ENCODE measurements around the gene MRPL21.
A peak's percentile ranks its signal among the peaks of the same experiment; 100 is the strongest.

The MRPL21 gene

GRCh38 chr11:68934666-68935065 is 31.0 kb upstream of the MRPL21 start:
- no peak for DNase-seq

GRCh38 chr11:68934321-68934645 is 30.7 kb upstream of the MRPL21 start:
- no peak for DNase-seq

- DNase-seq: no peak
Observed at GRCh38 chr11:68933605-68934320, 30.1 kb upstream of the MRPL21 start.

- DNase-seq: no peak
Observed at GRCh38 chr11:68932933-68933577, 29.4 kb upstream of the MRPL21 start.

GRCh38 chr11:68932358-68932757 is 28.7 kb upstream of the MRPL21 start:
- DNase-seq: no peak

GRCh38 chr11:68931911-68932310 is 28.3 kb upstream of the MRPL21 start:
- no peak for DNase-seq

- DNase-seq: no peak
Observed at GRCh38 chr11:68930991-68931855, 27.6 kb upstream of the MRPL21 start.

- DNase-seq: no peak
Observed at GRCh38 chr11:68929706-68930570, 26.3 kb upstream of the MRPL21 start.

GRCh38 chr11:68929135-68929534 is 25.5 kb upstream of the MRPL21 start:
- no peak for DNase-seq

- no peak for DNase-seq
Observed at GRCh38 chr11:68928136-68928880, 24.7 kb upstream of the MRPL21 start.

GRCh38 chr11:68927280-68928135 is 23.9 kb upstream of the MRPL21 start:
- peak; percentile 49 for DNase-seq

GRCh38 chr11:68925611-68926010 is 22.0 kb upstream of the MRPL21 start:
- no peak for DNase-seq

- no peak for DNase-seq
Observed at GRCh38 chr11:68924073-68924925, 20.7 kb upstream of the MRPL21 start.

GRCh38 chr11:68923614-68924013 is 20.0 kb upstream of the MRPL21 start:
- no peak for DNase-seq

- no peak for DNase-seq
Observed at GRCh38 chr11:68916439-68916838, 12.8 kb upstream of the MRPL21 start.

- no peak for DNase-seq
Observed at GRCh38 chr11:68914761-68915160, 11.1 kb upstream of the MRPL21 start.

GRCh38 chr11:68913188-68913587 is 9.6 kb upstream of the MRPL21 start:
- no peak for DNase-seq

GRCh38 chr11:68912254-68912653 is 8.6 kb upstream of the MRPL21 start:
- no peak for DNase-seq

- no peak for DNase-seq
Observed at GRCh38 chr11:68911731-68912130, 8.1 kb upstream of the MRPL21 start.

- no peak for DNase-seq
Observed at GRCh38 chr11:68910965-68911364, 7.3 kb upstream of the MRPL21 start.
